ENCODE measurements around the gene TMEM209.

DNA sequence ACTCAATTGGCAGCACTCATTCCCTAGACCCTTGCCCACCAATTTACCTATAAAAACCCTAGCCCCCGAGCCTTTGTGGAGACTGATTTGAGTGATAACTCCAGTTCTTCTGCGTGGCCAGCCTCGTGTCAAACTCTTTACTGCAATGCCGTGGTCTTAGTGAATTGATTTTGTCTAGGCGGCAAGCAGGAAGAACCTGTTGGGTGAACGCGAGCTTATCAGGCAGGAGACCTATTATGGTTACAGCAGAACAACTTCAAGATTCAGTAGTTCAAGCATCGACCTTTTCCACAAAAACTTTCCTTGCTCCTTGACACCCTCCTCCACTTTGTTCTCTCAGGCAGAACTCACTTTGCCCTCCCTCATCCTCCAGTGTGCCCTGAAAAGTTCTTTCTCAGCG, 14.7 kb upstream of the TMEM209 start:
- TF ChIP-seq, protein P1, sequence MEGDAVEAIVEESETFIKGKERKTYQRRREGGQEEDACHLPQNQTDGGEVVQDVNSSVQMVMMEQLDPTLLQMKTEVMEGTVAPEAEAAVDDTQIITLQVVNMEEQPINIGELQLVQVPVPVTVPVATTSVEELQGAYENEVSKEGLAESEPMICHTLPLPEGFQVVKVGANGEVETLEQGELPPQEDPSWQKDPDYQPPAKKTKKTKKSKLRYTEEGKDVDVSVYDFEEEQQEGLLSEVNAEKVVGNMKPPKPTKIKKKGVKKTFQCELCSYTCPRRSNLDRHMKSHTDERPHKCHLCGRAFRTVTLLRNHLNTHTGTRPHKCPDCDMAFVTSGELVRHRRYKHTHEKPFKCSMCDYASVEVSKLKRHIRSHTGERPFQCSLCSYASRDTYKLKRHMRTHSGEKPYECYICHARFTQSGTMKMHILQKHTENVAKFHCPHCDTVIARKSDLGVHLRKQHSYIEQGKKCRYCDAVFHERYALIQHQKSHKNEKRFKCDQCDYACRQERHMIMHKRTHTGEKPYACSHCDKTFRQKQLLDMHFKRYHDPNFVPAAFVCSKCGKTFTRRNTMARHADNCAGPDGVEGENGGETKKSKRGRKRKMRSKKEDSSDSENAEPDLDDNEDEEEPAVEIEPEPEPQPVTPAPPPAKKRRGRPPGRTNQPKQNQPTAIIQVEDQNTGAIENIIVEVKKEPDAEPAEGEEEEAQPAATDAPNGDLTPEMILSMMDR (IDR thresholded peaks at IDR 0.05; ENCODE audit: low read length), result no peak
- TF ChIP-seq EZH2 (IDR thresholded peaks at IDR 0.05; ENCODE audit: borderline replicate concordance, low read length), result no peak
